GM11168 (cell line): ENCODE measurements around the gene KIF22.
"Not testable (repeated sequence)": the region's sequence is repeated elsewhere in the genome, so short reads cannot be mapped to it uniquely, and the experiment has no call there.

Experiments used
- in situ Hi-C: fragments of 300-500 bp; cut with MboI; formaldehyde crosslinking; loops from one replicate; pipeline ENCODE4 v1.12.0; 2022; ENCODE audit warnings: low sequenced_read_pairs; ENCODE audit not compliant: unreplicated experiment

The KIF22 gene

DNA sequence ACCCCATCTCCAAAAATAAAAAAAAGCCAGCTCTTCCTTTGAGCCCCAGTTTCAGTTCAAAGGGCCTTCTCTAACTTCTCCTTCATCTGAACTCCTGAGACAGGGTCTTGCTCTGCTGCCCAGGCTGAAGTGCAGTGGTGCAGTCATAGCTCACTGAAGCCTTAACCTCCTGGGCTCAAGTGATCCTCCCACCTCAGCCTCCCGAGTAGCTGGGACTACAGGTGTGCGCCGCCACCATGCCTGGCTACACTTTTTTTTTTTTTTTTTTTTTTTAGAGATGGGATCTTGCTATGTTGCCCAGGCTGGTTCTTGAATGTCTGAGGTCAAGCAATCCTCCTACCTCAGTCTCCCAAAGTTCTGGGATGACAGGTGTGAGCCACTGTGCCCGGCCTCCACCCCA, 42.7 kb downstream of the KIF22 start:
- in situ Hi-C loops, result not testable (repeated sequence)

DNA sequence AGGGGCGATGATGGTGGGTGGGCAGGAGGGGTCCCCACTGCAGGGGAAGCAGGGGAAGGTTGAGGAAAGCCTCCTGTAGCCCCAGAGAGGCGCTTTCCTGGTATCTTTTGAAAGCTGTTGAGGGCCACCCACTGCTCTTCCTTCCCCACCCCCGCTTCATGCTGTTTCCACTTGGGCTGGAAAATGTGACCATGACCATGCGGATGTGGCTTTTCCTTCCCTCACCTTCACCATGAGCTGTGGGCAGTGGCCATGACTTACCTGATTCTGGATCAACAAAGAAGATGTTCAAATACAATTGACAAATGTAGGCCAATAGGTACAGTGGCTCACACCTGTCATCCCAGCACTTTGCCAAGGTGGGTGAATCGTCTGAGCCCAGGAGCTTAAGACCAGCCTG, 43.5 kb downstream of the KIF22 start:
- in situ Hi-C loops, result no loop called here

DNA sequence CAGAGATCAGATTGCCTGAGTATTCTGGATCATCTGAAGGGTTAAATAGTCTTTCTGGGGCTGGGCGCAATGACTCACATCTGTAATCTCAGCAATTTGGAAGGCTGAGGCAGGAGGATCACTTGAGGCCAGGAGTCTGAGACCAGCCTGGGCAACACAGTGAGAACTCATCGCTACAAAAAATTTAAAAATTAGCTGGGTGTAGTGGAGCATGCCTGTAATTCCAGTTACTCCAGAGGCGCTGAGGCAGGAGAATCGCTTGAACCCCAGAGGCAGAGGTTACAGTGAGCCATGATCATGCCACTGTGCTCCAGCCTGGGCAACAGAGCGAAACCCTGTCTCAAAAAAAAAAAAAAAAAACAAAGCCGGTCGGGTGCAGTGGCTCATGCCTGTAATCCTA, 45.4 kb downstream of the KIF22 start:
- in situ Hi-C loops, result no loop called here

GRCh38 chr16:29836623-29837022, 46.1 kb downstream of the KIF22 start:
- in situ Hi-C loops, result no loop called here

DNA sequence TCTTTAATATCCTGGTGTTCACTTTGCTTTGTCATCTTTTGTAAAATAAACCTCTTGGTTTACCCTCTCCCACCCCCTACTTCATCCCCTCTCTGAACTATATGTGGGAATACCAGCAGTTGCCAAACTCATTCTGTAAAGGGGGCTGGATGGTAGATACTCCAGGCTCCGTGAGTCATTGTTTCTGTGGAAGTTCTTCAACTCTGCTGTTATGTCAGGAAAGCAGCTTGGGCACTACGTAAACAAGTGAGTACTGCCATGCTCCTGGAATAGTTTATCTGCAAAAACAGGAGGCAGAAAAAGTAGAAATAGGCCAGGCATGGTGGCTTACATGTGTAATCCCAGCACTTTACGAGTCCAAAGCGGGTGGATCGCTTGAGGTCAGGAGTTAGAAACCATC, 47.3 kb downstream of the KIF22 start:
- in situ Hi-C loops, result no loop called here

DNA sequence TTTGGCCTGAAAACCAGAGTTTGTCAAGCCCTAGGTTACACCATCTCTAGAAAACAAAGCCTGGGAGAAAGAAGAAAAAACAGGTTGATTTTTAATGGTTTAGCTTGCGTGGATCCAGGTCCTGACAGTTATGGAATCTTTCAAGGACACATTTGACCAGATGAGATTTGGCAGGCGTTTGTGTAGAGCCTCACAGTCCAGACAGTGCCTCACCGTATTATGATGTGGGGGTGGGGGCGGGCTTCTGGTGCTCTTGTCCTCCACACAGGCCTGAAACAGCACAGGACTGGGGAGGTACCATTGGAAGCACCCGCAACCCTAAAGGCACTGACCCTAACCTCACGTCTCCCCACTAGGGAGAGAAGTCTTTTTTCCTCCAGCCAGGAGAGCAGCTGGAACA, 49.3 kb downstream of the KIF22 start:
- in situ Hi-C loops, result no loop called here

DNA sequence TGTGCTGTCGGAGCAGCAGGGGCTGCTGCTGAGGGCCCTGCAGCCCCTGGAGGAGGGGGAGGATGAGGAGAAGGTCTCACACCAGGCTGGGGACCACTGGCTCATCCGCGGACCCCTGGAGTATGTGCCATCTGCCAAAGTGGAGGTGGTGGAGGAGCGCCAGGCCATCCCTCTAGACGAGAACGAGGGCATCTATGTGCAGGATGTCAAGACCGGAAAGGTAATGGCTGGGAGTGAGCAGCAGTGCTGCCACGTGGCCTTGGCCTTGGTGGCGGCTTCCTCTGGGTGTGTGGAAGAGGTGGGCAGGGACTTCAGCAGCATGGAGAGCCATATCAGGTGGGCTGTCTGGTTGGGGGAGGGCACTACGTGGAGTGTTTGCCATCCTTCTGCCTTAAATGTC, 49.7 kb downstream of the KIF22 start:
- in situ Hi-C loops, result no loop called here

GRCh38 chr16:29841631-29842030, 51.1 kb downstream of the KIF22 start:
- in situ Hi-C loops, result no loop called here

GRCh38 chr16:29842732-29843346, 52.3 kb downstream of the KIF22 start:
- in situ Hi-C loops, result no loop called here

DNA sequence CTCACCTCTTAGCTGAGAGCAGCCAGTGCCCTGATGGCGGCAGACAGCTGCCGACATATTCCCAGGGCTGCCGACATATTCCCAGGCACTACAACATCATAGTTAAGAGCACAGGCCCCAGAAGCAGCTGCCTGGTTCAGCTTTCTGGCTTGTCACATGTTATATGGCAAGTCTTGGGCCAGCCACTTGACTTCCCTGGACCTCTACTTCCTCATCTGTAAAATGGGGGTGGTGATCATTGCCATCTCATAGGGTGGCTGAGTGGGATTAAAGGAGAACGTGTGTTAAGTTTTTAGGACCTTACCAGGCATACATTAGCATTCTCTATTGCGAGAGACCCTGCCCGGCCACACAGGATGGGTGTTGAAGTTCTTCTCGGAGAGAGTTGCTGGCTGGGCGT, 53.4 kb downstream of the KIF22 start:
- in situ Hi-C loops, result no loop called here

DNA sequence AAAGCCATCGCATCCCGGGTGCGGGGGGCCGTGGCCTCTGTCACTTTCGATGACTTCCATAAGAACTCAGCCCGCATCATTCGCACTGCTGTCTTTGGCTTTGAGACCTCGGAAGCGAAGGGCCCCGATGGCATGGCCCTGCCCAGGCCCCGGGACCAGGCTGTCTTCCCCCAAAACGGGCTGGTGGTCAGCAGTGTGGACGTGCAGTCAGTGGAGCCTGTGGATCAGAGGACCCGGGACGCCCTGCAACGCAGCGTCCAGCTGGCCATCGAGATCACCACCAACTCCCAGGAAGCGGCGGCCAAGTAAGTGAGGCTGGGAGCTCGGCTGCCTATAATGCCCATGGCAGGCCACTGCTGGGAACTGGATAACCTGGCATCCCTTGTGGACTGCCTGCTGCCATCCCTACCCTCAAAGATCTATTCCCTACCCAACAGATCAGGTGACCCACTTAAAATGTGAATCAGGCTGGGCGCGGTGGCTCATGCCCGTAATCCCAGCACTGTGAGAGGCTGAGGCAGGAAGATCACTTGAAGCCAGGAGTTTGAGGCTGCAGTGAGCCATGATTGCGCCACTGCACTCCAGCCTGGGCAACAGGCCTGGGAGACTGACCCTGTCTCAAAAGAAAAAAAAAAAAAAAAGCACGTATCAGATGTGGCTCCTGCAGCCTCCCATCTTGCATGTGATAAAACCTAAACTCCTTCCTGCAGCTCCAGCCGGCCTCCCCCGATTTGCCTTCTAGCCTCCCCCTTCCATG, 54.2 kb downstream of the KIF22 start:
- in situ Hi-C loops, result no loop called here

GRCh38 chr16:29845656-29846055, 55.1 kb downstream of the KIF22 start:
- in situ Hi-C loops, result no loop called here

GRCh38 chr16:29848420-29849297, 58.1 kb downstream of the KIF22 start:
- in situ Hi-C loops, result no loop called here

GRCh38 chr16:29849505-29849904, 59.0 kb downstream of the KIF22 start:
- in situ Hi-C loops, result no loop called here

GRCh38 chr16:29850998-29851397, 60.4 kb downstream of the KIF22 start:
- in situ Hi-C loops, result no loop called here

DNA sequence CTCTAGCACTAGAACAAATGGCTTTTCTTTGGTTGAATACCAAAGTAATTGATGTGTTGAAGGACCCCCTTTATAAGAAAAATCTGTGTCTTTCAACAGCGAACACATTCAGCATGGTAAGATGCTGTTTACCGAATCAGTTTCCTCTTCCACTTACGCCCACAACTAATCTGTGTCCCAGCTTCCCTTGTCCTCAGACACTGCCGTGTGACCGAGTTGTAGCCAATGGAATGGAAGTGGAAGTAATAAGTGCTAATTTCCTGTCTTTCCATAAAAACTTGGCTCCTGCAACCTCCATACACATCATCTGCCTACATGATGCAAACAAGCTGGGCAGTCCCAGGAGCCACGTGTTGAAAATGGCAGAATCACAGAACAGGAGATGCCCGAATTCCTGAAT, 62.1 kb downstream of the KIF22 start:
- in situ Hi-C loops, result no loop called here

GRCh38 chr16:29854520-29855100, 64.1 kb downstream of the KIF22 start:
- in situ Hi-C loops, result no loop called here
